AG04449 (cell line): ENCODE data around the gene TINAGL1.

Source experiments
- CTCF ChIA-PET: fragments of 350-600 bp; formaldehyde crosslinking; extraction: SDS; loops from one replicate; lab custom pipeline; 2021; ENCODE audit warnings: antibody characterized with exemption; lab: Yijun Ruan, JAX
- POLR2A ChIA-PET: fragments of 400-600, 350-600 bp; formaldehyde crosslinking; extraction: SDS; loops from one replicate; lab custom pipeline; 2020; ENCODE audit warnings: antibody characterized with exemption, inconsistent platforms; lab: Yijun Ruan, JAX
- DNase-seq: peaks from one replicate; pipeline ENCODE4 v3.0.0-alpha.2; 2010; ENCODE audit warnings: low read depth, low spot score
- H3K4me3 ChIP-seq: 2 replicates; pipeline ENCODE4 v1.5.1; 2011; ENCODE audit warnings: low read depth, mild to moderate bottlenecking, control low read depth, low read length
- TF ChIP-seq, protein P1 (sequence below): IDR thresholded peaks from one replicate; pipeline ENCODE4 v1.5.1; 2011; ENCODE audit warnings: mild to moderate bottlenecking, moderate library complexity, low read length, control low read depth, inconsistent platforms; ENCODE audit not compliant: insufficient read depth; ENCODE audit errors: missing control alignments

Gene TINAGL1

DNA sequence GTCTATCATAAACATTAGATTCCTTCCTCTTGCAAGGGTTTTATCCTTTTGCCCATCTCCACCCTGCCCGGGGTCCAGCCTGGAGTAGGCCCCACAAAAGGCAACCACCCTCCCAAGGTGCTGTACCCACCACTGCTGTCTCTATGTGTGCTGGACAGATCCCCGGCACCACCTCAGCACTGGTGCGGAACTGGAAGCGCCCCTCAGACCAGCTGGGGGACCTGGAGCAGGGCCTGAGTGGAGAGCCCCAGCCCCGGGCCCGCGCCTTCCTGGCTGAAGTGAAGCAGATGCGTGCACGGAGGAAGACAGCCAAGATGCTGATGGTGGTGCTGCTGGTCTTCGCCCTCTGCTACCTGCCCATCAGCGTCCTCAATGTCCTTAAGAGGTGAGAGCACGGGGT, 47.0 kb downstream of the TINAGL1 start:
- DNase-seq = no peak
- CTCF ChIA-PET = interaction anchor here (1.1 to 1.3 kb wide), 2 partner anchors 10 to 13 kb away, joined by 3 to 4 read pairs; no protein-coding TSS in a partner anchor
- H3K4me3 ChIP-seq = no peak overlapping the region
- TF ChIP-seq, protein P1, sequence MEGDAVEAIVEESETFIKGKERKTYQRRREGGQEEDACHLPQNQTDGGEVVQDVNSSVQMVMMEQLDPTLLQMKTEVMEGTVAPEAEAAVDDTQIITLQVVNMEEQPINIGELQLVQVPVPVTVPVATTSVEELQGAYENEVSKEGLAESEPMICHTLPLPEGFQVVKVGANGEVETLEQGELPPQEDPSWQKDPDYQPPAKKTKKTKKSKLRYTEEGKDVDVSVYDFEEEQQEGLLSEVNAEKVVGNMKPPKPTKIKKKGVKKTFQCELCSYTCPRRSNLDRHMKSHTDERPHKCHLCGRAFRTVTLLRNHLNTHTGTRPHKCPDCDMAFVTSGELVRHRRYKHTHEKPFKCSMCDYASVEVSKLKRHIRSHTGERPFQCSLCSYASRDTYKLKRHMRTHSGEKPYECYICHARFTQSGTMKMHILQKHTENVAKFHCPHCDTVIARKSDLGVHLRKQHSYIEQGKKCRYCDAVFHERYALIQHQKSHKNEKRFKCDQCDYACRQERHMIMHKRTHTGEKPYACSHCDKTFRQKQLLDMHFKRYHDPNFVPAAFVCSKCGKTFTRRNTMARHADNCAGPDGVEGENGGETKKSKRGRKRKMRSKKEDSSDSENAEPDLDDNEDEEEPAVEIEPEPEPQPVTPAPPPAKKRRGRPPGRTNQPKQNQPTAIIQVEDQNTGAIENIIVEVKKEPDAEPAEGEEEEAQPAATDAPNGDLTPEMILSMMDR = no peak
- POLR2A ChIA-PET = no interaction called here

DNA sequence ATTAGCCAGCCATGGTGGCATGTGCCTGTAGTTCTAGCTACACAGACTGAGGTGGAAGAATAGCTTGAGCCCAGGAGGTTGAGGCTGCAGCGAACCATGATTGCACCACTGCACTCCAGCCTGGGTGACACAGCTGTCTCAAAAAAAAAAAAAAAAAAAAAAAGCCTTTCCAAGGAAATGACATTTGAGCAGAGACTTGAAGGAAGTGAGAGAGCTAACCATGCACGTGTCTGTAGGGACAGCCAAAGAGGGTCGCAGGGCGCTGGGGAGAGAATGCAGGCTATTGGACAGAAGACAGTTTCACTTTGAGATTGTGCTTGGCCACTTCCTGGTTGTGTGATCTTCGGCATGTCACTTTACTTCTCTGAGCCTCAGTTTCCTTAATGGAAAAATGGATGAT, 48.0 kb downstream of the TINAGL1 start:
- no peak overlapping the region for H3K4me3 ChIP-seq
- DNase-seq = no peak
- POLR2A ChIA-PET = no interaction called here
- TF ChIP-seq, protein P1 = no peak
- CTCF ChIA-PET = interaction anchor here (1.3 kb wide), 1 partner anchor 9 kb away, joined by 3 read pairs; no protein-coding TSS in a partner anchor

DNA sequence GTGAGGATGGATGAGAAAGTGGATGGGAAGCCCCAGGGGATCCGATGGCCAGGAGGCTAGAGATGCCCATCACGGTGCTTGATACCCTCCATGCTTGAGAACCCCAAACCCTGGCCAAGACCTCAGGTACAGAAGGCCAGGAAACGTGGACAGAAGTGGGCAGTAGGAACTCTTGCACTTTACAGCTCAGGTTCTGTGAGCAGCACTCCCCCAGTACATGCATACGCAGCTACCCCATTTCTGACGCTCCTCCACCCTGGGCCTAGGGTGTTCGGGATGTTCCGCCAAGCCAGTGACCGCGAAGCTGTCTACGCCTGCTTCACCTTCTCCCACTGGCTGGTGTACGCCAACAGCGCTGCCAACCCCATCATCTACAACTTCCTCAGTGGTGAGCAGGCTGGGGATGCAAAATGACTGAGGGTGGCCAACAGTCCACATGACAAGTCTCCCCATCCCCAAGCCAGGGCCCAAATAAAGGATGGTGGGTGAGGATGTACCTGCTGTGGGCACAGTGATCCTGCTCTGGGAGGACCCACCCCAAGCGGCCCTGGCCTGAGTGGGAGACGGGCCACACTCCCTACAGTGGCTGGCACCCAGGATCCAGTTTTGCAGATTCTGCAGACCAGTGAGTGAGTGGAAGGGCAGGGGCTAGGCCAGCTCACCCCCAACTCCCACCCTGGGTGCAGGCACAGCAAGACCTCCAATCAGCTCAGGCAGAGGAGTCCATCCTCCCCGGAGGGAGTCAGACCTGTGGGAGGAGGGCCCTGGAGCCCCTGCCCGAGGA, 48.6 kb downstream of the TINAGL1 start:
- CTCF ChIA-PET = interaction anchor here (0.8 kb wide), 1 partner anchor 121 kb away, joined by 3 read pairs; no protein-coding TSS in a partner anchor
- TF ChIP-seq, protein P1 = no peak
- DNase-seq = no peak
- H3K4me3 ChIP-seq = no peak overlapping the region
- POLR2A ChIA-PET = no interaction called here

DNA sequence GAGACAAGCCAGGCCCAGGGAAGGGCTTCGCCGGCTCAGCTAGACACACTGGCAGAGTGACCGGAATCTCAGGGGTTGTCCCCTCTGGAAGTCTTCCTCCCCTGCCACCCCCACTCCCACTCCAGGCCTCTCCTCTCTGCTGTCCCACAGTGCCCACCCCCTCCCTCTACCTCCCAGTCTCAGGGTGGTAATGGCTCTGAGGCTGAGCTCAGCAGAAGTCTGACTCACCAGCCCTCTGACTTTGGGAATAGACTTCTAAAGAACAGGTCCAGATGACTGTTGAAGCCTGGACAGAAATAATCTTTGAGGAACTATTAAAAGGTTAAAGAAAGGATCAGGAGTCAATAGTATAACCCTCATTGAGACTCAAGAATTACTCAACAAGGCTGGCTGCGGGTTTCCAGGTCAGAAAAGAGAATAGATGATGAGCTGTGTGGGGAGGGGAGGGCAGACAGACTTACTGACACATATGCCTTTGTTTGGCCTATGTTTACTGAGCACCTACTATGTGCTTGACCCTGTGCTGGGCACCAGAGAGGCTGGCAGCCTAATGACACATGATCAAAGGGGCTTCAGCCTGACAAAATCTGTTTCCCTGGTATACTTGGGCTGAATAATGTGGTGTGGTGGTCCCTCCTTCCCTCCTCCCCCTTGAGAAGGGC, 49.4 kb downstream of the TINAGL1 start:
- CTCF ChIA-PET = interaction anchor here (0.8 to 4.6 kb wide), 3 partner anchors 7 to 120 kb away, joined by 3 to 35 read pairs (median 4); partner anchors contain the start of gene HCRTR1

DNA sequence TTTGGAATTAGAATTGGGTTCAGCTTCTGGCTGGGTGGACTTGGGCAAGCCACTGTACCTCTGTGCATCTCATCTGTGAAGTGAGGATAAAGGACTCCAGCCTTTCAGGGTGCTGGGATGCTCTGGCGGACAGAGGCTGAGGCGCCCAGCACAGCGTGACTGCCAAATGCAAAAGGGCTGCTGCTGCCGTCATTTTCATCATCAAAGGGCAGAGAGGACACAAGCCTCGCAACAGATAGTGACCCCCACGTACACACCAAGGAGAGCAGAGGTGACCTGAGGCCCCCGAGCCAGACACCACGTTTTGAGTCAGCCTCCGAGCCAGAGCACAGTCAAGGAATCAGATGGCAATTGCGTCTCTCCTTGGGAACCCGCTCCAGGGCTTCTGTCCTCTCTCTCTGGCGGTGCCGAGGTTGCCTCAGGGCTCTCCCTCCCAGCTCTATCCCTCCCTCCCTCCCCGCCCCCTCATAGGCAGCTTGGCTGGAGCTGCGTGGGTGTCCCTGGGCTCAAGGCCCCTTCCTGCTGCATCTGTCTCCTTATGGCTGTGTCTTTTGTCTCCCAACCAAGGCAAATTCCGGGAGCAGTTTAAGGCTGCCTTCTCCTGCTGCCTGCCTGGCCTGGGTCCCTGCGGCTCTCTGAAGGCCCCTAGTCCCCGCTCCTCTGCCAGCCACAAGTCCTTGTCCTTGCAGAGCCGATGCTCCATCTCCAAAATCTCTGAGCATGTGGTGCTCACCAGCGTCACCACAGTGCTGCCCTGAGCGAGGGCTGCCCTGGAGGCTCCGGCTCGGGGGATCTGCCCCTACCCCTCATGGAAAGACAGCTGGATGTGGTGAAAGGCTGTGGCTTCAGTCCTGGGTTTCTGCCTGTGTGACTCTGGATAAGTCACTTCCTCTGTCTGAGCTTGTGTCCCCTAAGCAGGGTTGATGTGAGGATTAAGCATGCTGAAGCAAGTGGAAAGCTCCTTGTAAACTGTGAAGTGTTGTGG, 50.2 kb downstream of the TINAGL1 start:
- DNase-seq = no peak
- TF ChIP-seq, protein P1 = no peak
- ChIA-PET CTCF (interaction anchor here (0.7 to 4.6 kb wide), 4 partner anchors 8 to 37 kb away, joined by 3 to 35 read pairs (median 4); partner anchors contain the start of gene HCRTR1), POLR2A (no interaction called here)
- H3K4me3 ChIP-seq = no peak overlapping the region

More for the DNA sequence above, 49.4 kb downstream of the TINAGL1 start:
- H3K4me3 ChIP-seq = no peak overlapping the region
- POLR2A ChIA-PET = no interaction called here
- DNase-seq = no peak
- TF ChIP-seq, protein P1 = no peak
